ENCODE measurements around the gene ABCC3.

GRCh38 chr17:50603340-50603739 is 31.3 kb upstream of the ABCC3 start:
- no peak for TF ChIP-seq CTCF (IDR thresholded peaks at IDR 0.05)
- no peak for TF ChIP-seq POLR2A (IDR thresholded peaks at IDR 0.05)
